ENCODE measurements around the gene RAMP2. TPM values are rescaled to one million over a fixed set of nuclear protein-coding genes. Genes with fewer than 3 reads are reported as not detected.

The RAMP2 gene
- total and polyA plus RNA-seq, 2 of the 13 experiments (the other 11 are each of a cell fraction or from before 2014, with no cell fraction given): 1.4 to 5.2 TPM

GRCh38 chr17:42744806-42745617 is 16.0 kb upstream of the RAMP2 start, which contains the start of gene EZH1 (continued):
- TF ChIP-seq RORA (CRISPR knock-in tag; IDR thresholded peaks at IDR 0.05): no peak
- TF ChIP-seq KDM2A (CRISPR knock-in tag; IDR thresholded peaks at IDR 0.05; ENCODE audit: borderline replicate concordance, low read depth): peak; percentile 80
- TF ChIP-seq ELK4 (CRISPR knock-in tag; IDR thresholded peaks at IDR 0.05; ENCODE audit: borderline replicate concordance): no peak
- peak; percentile 80; the same call in 1 of the 2 replicates for TF ChIP-seq ZNF33B (CRISPR knock-in tag; IDR thresholded peaks at IDR 0.05)
- TF ChIP-seq ZC3H13 (CRISPR knock-in tag; IDR thresholded peaks at IDR 0.05): peak; percentile 76
- TF ChIP-seq KLF6 (CRISPR knock-in tag; IDR thresholded peaks at IDR 0.05): peak; percentile 85; the same call in 1 of the 2 replicates
- no peak; the same call in 1 of the 2 replicates for TF ChIP-seq REXO4 (CRISPR knock-in tag; IDR thresholded peaks at IDR 0.05; ENCODE audit: borderline replicate concordance)
- peak; percentile 98; the same call in 1 of the 2 replicates for TF ChIP-seq NFKB2 (CRISPR knock-in tag; IDR thresholded peaks at IDR 0.05; ENCODE audit: borderline replicate concordance)
- TF ChIP-seq ZBTB7A (CRISPR knock-in tag; IDR thresholded peaks at IDR 0.05): peak; percentile 93
- no peak; the same call in 1 of the 2 replicates for TF ChIP-seq ZC3H4 (CRISPR knock-in tag; IDR thresholded peaks at IDR 0.05; ENCODE audit: borderline replicate concordance)
- TF ChIP-seq SRY (CRISPR knock-in tag; IDR thresholded peaks at IDR 0.05): peak; percentile 95
- TF ChIP-seq NFAT5 (CRISPR knock-in tag; IDR thresholded peaks at IDR 0.05): peak; percentile 95
- TF ChIP-seq ZHX1 (CRISPR knock-in tag; IDR thresholded peaks at IDR 0.05; ENCODE audit: low read depth): peak; percentile 62; the same call in 1 of the 2 replicates
- peak; percentile 14; the same call in 1 of the 2 replicates for TF ChIP-seq MXD3 (CRISPR knock-in tag; IDR thresholded peaks at IDR 0.05)
- TF ChIP-seq FOSL1 (CRISPR knock-in tag; IDR thresholded peaks at IDR 0.05; ENCODE audit: borderline replicate concordance): no peak
- no peak for TF ChIP-seq HOMEZ (CRISPR knock-in tag; IDR thresholded peaks at IDR 0.05; ENCODE audit: low read depth)
- peak; percentile 97 for TF ChIP-seq ZNF607 (CRISPR knock-in tag; IDR thresholded peaks at IDR 0.05; ENCODE audit: borderline replicate concordance)
